22Rv1 (cell line): ENCODE data around the gene SLC25A24.

Experiments used
- H3K27ac ChIP-seq: fragments of 450-650 bp; 2 replicates; pipeline ENCODE4 v1.5.1; 2017
- ZFX ChIP-seq: fragments of 450-650 bp; IDR thresholded peaks from 2 replicates; pipeline ENCODE4 v1.6.1; 2017; ENCODE audit warnings: antibody characterized with exemption, borderline replicate concordance
- TF ChIP-seq, protein P1 (sequence below): fragments of 450-650 bp; IDR thresholded peaks from 2 replicates; pipeline ENCODE4 v1.5.1; 2017; ENCODE audit warnings: mild to moderate bottlenecking

The SLC25A24 gene

DNA sequence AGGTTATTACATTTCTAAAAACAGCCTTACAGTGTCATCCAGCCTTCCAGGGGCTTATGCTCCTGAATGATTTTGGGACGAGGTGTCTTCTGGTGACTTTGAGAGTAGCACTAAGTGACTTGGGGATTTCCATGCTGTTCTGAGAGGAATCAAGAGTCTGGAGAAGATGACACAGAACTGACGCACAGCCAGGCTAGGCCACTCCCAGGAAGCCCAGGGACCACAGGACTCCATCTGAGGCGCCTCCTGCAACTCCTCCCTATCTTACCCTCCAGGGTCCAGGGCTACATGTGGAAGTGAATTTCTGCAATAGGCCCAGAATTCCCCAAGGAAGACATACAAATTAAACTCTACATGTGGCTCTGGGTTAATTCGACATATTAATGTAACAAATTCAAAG lies 92.5 kb downstream of the SLC25A24 start:
- TF ChIP-seq ZFX = no peak
- TF ChIP-seq, protein P1, sequence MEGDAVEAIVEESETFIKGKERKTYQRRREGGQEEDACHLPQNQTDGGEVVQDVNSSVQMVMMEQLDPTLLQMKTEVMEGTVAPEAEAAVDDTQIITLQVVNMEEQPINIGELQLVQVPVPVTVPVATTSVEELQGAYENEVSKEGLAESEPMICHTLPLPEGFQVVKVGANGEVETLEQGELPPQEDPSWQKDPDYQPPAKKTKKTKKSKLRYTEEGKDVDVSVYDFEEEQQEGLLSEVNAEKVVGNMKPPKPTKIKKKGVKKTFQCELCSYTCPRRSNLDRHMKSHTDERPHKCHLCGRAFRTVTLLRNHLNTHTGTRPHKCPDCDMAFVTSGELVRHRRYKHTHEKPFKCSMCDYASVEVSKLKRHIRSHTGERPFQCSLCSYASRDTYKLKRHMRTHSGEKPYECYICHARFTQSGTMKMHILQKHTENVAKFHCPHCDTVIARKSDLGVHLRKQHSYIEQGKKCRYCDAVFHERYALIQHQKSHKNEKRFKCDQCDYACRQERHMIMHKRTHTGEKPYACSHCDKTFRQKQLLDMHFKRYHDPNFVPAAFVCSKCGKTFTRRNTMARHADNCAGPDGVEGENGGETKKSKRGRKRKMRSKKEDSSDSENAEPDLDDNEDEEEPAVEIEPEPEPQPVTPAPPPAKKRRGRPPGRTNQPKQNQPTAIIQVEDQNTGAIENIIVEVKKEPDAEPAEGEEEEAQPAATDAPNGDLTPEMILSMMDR = no peak

DNA sequence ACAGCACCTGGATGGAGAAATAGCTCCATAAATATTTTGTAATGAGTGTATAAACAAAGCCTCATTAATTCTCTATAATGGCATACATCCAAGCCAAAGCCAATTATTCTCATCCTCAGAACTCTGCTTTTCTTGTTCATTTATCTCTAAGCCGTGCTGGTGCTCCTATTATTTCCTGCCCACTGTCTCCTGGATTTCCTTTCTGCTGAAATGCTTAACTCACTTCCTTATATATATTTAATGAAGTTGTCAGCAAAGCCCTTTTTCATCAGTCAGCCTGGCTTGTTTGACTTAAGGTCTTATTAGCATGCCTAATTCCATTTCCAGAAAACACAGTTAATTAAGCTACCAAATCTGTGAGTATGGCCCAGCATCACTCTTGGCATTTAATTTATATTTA lies 93.4 kb downstream of the SLC25A24 start:
- TF ChIP-seq, protein P1 = no peak
- TF ChIP-seq ZFX = no peak
- no peak overlapping the region for H3K27ac ChIP-seq

More for the DNA sequence above, 92.5 kb downstream of the SLC25A24 start:
- no peak overlapping the region for H3K27ac ChIP-seq

DNA sequence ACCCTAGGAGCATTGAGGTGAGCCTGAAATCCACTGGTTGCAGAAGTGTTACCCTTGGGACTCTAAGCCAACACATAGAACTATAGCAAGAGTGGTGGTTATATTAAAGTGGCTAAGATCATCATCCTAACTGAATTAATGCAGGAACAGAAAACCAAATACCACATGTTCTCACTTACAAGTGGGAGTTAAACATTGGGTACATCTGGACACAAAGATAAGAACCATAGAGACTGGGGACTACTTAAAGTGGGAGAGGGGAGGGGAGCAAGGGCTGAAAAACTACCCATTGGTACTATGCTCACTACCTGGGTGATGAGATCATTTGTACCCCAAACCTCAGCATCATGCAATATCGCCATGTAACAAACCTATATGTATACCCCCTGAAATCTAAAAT lies 100.0 kb downstream of the SLC25A24 start:
- no peak overlapping the region for H3K27ac ChIP-seq
- no peak for TF ChIP-seq ZFX
- TF ChIP-seq, protein P1 = no peak

DNA sequence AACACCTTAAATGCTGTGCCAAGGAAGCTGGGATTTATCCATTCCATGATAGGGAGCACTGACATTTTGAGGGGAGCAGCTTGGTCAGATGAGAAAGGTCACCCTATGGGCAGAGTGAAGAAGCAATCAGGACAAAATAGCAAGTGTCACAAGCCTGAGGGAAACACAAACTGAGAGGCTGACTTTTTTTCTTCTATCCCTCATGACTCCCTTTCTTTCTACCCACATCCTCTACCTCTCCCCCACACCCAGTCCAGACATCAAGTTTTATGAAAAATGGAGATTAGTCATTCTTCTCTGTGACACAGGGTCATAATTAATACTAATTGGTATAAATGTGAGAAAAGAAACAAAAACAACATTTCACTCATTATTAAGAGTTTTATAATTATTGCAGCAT lies 103.1 kb downstream of the SLC25A24 start:
- TF ChIP-seq ZFX = no peak
- TF ChIP-seq, protein P1 = no peak
- no peak overlapping the region for H3K27ac ChIP-seq

DNA sequence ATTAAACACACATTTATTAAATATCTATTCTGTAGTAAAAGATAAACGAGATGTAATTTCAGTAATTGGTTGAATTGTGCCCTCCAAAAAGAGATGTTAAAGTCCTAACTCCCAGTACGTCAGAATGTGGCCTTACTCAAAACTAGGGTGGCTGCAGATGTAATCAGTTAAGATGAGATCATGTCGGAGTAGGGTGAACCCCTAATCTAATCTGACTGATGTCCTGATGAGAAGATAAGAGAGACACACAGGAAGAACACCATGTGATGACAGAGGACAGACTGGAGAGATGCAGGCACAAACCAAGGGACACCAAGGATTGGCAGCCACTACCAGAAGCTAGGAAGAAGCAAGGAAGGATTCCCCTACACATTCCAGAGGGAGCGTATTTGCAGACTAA lies 104.1 kb downstream of the SLC25A24 start:
- TF ChIP-seq, protein P1 = no peak
- TF ChIP-seq ZFX = no peak
- H3K27ac ChIP-seq = no peak overlapping the region

DNA sequence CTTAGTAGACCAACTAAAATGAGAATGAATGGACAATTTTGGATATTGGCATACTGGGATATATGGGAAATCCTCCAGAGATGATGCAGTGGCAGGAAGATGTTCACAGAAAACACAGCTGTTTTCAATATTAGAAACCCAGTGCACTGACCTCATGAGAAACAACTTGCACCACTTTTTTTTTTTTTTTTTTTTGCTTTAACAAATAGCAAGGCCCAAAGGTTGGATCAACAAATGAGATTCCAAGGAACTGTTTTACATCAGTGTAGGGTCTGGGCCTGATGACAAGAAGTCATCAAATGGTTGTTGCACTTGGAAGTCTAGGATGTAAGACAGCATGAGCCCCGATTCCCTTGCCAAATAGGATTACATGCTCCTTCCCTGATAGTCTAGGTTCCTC lies 110.7 kb downstream of the SLC25A24 start:
- H3K27ac ChIP-seq = no peak overlapping the region
- no peak for TF ChIP-seq ZFX
- TF ChIP-seq, protein P1 = no peak

DNA sequence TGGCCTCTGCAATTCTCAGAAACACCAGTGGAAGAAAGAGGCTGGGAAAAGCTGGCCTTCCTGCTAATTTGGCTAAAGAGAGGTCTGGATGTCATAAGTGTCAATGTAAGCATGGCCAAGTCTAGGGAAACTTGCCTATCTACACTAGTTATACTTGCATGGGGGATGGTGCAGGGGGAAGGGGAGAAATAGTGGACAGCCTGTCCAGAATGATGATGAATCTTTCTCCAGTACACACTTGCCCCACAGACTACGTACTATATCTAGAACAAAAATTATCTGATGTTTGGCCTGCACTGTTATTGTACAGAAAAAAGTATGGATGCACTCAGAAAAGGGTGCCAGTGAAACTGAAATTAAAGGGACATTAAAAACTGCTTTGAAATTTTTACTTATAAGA lies 114.5 kb downstream of the SLC25A24 start:
- TF ChIP-seq, protein P1 = no peak
- no peak for TF ChIP-seq ZFX
- H3K27ac ChIP-seq = no peak overlapping the region
